Esophagus muscularis mucosa (tissue), 4 donors: Measurements from ENCODE around the gene NT5DC2. TPM values are rescaled to one million over a fixed set of nuclear protein-coding genes. Genes with fewer than 3 reads are reported as not detected.

Source experiments
- DNase-seq: peaks from one replicate; pipeline ENCODE4 v3.0.0-alpha.2; 2017; ENCODE audit errors: extremely low spot score
- H3K27ac ChIP-seq, 4 donors: fragments of 200-600 bp; sonication (generic); replicated peaks in 1 of 4; 1 replicate in 3 of 4; 2 replicates in 1 of 4; pipeline ENCODE4 v1.5.1; 2016 to 2019; ENCODE audit warnings: mild to moderate bottlenecking in 1 of 4
- H3K27me3 ChIP-seq, 4 donors: fragments of 200-600 bp; sonication (generic); one replicate each; pipeline versions ENCODE4 v1.5.1 to v1.6.0; 2016 to 2019
- H3K36me3 ChIP-seq, 4 donors: fragments of 200-600 bp; sonication (generic); one replicate each; pipeline ENCODE4 v1.5.1; 2016 to 2019
- H3K4me1 ChIP-seq, 4 donors: fragments of 200-600 bp; sonication (generic); one replicate each; pipeline ENCODE4 v1.5.1; 2016 to 2019
- H3K4me3 ChIP-seq, 4 donors: fragments of 200-600 bp; sonication (generic); 1 replicate in 2 of 4; 2 replicates in 2 of 4; pipeline ENCODE4 v1.5.1; 2016 to 2019; ENCODE audit warnings: mild to moderate bottlenecking in 4 of 4, moderate library complexity in 1 of 4
- H3K9me3 ChIP-seq, 4 donors: fragments of 200-600 bp; sonication (generic); 1 replicate in 3 of 4; 2 replicates in 1 of 4; pipeline ENCODE4 v1.5.1; 2016 to 2019
- EP300 ChIP-seq: sonication (generic); formaldehyde crosslinking; IDR thresholded peaks from one replicate; pipeline ENCODE4 v1.6.1; 2017; ENCODE audit warnings: antibody characterized with exemption
- POLR2A ChIP-seq: fragments of 450-650 bp; IDR thresholded peaks from one replicate; pipeline ENCODE4 v1.6.1; 2017; ENCODE audit warnings: antibody characterized with exemption, moderate library complexity, mild to moderate bottlenecking, low read depth
- POLR2AphosphoS5 ChIP-seq, 2 donors: sonication (generic); formaldehyde crosslinking; IDR thresholded peaks; one replicate each; pipeline ENCODE4 v1.6.1; 2017; ENCODE audit warnings: antibody characterized with exemption in 2 of 2
- WGBS: methylation state at CpG from one replicate; pipeline ENCODE4 v1.1.5; 2018; 5-methylcytosine and 5-hydroxymethylcytosine counted together
- intact Hi-C: fragments of 100-400 bp; cut with DNase I; formaldehyde crosslinking; loops from one replicate; pipeline ENCODE4 v1.15.1; 2023
- total RNA-seq, 4 donors: library from RNA; depleted of rRNA; stranded (reverse); fragments of >200 nt; gene quantifications; one replicate each; pipeline versions ENCODE4 v1.1.0 to v1.2.1, GENCODE V29; 2016
- TF ChIP-seq, protein P1 (sequence below), 3 experiments: fragments of 200-600 bp in 2 of 3; fragments of 450-650 bp in 1 of 3; sonication (generic) in 2 of 3; IDR thresholded peaks; one replicate each; pipeline ENCODE4 v1.5.1; 2017 to 2019; ENCODE audit warnings: antibody characterized with exemption in 3 of 3, mild to moderate bottlenecking in 2 of 3, moderate library complexity in 1 of 3

The NT5DC2 gene
- total RNA-seq, 4 donors from 2014 or later = 58.0 to 87.4 (median 72.9) TPM

DNA sequence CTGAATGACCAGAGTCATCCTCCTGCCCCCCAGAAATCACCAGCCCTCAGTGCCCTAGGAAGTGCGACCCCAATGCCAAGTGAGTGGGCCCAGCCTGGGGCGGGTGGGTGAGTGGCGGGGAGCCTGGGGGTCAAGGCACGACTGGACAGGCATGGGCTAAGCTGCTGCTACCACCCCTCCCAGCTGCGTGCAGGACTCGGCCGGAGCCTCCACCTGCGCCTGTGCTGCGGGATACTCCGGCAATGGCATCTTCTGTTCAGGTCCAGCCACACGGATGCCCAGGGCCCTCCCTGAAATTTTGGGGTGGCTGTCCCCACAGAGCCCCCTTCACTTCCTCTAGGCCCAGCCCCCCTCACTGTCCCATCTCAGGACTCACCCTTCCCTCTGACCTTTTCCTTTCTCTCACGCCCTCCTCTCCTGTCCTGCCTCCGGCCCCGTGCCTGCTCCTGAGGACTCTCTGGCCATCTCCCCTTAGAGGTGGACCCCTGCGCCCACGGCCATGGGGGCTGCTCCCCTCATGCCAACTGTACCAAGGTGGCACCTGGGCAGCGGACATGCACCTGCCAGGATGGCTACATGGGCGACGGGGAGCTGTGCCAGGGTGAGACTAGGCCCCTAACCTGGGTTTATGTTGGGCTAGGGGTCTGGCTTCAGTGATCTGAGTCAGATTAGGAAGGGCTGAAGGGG is 17.0 kb downstream of the NT5DC2 start:
- intact Hi-C loops = no loop called here
- no peaks in the 10 kb centered on the region for H3K27me3 ChIP-seq
- H3K9me3 ChIP-seq = no peaks in the 10 kb centered on the region
- no peak overlapping the region for H3K27ac ChIP-seq
- no peak for DNase-seq
- peaks cover 0 to 75% (median 25%) of the 10 kb centered on the region in 4 donors for H3K36me3 ChIP-seq
- 88% methylated on average over 8 of the region's 19 CpGs for WGBS
- H3K4me3 ChIP-seq = no peak overlapping the region
- TF ChIP-seq, protein P1, sequence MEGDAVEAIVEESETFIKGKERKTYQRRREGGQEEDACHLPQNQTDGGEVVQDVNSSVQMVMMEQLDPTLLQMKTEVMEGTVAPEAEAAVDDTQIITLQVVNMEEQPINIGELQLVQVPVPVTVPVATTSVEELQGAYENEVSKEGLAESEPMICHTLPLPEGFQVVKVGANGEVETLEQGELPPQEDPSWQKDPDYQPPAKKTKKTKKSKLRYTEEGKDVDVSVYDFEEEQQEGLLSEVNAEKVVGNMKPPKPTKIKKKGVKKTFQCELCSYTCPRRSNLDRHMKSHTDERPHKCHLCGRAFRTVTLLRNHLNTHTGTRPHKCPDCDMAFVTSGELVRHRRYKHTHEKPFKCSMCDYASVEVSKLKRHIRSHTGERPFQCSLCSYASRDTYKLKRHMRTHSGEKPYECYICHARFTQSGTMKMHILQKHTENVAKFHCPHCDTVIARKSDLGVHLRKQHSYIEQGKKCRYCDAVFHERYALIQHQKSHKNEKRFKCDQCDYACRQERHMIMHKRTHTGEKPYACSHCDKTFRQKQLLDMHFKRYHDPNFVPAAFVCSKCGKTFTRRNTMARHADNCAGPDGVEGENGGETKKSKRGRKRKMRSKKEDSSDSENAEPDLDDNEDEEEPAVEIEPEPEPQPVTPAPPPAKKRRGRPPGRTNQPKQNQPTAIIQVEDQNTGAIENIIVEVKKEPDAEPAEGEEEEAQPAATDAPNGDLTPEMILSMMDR (IDR thresholded peaks at IDR 0.05) = no peak
- TF ChIP-seq POLR2A = no peak
- no peak for TF ChIP-seq EP300
- TF ChIP-seq POLR2AphosphoS5 (IDR thresholded peaks at IDR 0.05) = no peak
- H3K4me1 ChIP-seq = peaks cover 0 to 12% (median 11%) of the 10 kb centered on the region in 4 donors

DNA sequence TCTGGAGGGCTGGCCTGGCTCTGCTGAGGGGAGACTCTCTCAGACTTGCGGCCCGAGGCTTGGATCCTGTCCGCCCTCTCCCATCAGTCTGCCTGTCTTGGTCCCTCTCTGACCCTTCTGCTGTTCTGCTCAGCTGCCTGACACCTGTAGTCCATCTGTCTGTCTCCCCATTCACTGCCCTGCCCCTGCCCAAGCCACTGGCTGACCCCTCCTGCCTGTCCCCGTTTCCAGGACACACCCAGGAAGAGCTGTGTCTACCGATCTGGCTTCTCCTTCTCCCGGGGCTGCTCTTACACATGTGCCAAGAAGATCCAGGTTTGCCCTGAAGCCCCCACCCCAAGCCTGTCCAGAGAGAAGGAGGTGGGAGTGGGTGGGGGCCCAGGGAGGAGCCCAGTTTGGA is 18.5 kb downstream of the NT5DC2 start:
- H3K27me3 ChIP-seq = no peaks in the 10 kb centered on the region
- H3K4me1 ChIP-seq = peaks cover 0 to 12% (median 11%) of the 10 kb centered on the region in 4 donors
- intact Hi-C loops = no loop called here
- H3K36me3 ChIP-seq = peaks cover 0 to 61% (median 24%) of the 10 kb centered on the region in 4 donors
- H3K4me3 ChIP-seq = no peak overlapping the region
- TF ChIP-seq, protein P1 (IDR thresholded peaks at IDR 0.05) = no peak
- TF ChIP-seq POLR2A = no peak
- no peak for TF ChIP-seq EP300
- TF ChIP-seq POLR2AphosphoS5 (IDR thresholded peaks at IDR 0.05) = no peak
- H3K27ac ChIP-seq = no peak overlapping the region
- no peak for DNase-seq
- no peaks in the 10 kb centered on the region for H3K9me3 ChIP-seq
- 68% methylated on average over 6 of the region's 6 CpGs for WGBS

DNA sequence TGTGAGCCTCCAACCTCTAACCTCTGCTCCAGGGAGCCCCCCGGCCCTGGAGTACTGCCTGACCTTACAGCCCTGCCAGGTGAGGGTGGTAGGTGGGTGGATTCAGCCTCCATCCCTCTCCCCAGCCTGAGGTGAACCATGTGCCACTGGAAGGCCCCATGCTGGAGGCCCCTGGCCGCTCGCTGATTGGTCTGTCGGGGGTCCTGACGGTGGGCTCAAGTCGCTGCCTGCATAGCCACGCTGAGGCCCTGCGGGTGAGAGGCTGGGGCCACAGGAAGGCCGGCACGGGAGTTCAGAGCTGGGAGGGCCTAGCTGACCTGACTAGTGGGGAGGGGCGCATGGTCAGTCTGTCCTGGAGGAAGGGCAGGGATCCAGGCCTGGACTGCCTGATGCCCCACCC is 19.1 kb downstream of the NT5DC2 start:
- intact Hi-C loops = no loop called here
- Histone ChIP-seq H3K9me3 (no peaks in the 10 kb centered on the region), H3K36me3 (peaks cover 0 to 61% (median 24%) of the 10 kb centered on the region in 4 donors), H3K4me3 (no peak overlapping the region), H3K27ac (no peak overlapping the region), H3K4me1 (peaks cover 0 to 12% (median 11%) of the 10 kb centered on the region in 4 donors), H3K27me3 (no peaks in the 10 kb centered on the region)
- TF ChIP-seq, protein P1 (IDR thresholded peaks at IDR 0.05) = no peak
- TF ChIP-seq POLR2A (no peak), EP300 (no peak), POLR2AphosphoS5 (IDR thresholded peaks at IDR 0.05) (no peak)
- WGBS = 85% methylated on average over 10 of the region's 11 CpGs
- no peak for DNase-seq

DNA sequence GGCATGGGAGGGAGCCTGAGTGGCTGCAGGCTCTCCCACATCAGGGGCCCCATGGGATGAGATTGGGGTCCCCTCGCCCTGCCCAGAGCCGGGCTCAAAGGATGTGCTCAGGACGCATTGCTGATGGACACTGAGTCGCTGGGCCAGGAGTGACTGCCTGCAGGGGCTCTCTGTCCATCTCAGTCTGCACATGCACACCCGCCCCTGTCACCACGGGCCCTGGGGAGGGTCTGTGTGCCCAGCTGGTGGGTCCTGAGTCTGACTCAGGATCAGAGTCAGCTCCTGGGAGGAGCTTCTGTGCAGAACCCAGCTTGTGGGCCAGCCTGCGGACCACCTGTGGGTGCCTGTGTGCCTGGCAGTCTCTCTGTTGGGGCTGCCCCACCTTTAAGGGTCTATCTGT is 20.4 kb downstream of the NT5DC2 start:
- no peak for DNase-seq
- intact Hi-C loops = no loop called here
- H3K9me3 ChIP-seq = no peaks in the 10 kb centered on the region
- peaks cover 0 to 4% (median 2%) of the 10 kb centered on the region in 4 donors for H3K4me1 ChIP-seq
- peaks cover 0 to 54% (median 23%) of the 10 kb centered on the region in 4 donors for H3K36me3 ChIP-seq
- H3K27me3 ChIP-seq = no peaks in the 10 kb centered on the region
- 90% methylated on average over 2 of the region's 7 CpGs for WGBS
- TF ChIP-seq, protein P1 (IDR thresholded peaks at IDR 0.05) = no peak
- TF ChIP-seq POLR2A (no peak), POLR2AphosphoS5 (IDR thresholded peaks at IDR 0.05) (no peak), EP300 (no peak)
- no peak overlapping the region for H3K27ac ChIP-seq
- H3K4me3 ChIP-seq = no peak overlapping the region

DNA sequence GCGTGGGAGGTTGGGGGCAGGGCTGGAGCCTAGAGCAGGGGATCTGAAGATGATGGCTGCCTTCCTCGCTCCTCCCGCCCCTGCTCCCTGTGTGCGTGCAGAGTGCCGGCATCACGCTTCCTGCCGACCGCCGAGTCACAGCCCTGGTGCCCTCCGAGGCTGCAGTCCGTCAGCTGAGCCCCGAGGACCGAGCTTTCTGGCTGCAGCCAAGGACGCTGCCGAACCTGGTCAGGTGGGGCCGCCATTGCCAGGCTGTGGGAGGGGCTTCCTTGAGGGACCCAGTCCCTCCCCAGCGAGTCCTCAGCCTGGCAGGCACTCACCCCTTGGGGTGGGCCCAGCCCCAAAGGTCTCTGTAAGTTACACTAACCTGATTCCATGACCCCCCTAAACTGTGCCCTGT is 20.9 kb downstream of the NT5DC2 start:
- DNase-seq = no peak

More for the DNA sequence above, 20.9 kb downstream of the NT5DC2 start:
- peaks cover 0 to 4% (median 0%) of the 10 kb centered on the region in 4 donors for H3K4me1 ChIP-seq
- intact Hi-C loops = no loop called here
- H3K27me3 ChIP-seq = no peaks in the 10 kb centered on the region
- H3K4me3 ChIP-seq = no peak overlapping the region
- no peaks in the 10 kb centered on the region for H3K9me3 ChIP-seq
- WGBS = 40% methylated on average over 1 of the region's 17 CpGs
- H3K36me3 ChIP-seq = peaks cover 0 to 54% (median 21%) of the 10 kb centered on the region in 4 donors
- TF ChIP-seq EP300 (no peak), POLR2A (no peak), POLR2AphosphoS5 (IDR thresholded peaks at IDR 0.05) (no peak)
- TF ChIP-seq, protein P1 (IDR thresholded peaks at IDR 0.05) = no peak
- no peak overlapping the region for H3K27ac ChIP-seq
